Common myeloid progenitor, CD34-positive (primary cell): Measurements from ENCODE around the gene FABP6.
"Not testable (repeated sequence)": the region's sequence is repeated elsewhere in the genome, so short reads cannot be mapped to it uniquely, and the experiment has no call there.

Experiments used
- CTCF ChIA-PET: fragments of 350-600 bp; sonication (Branson Sonifier 250); formaldehyde crosslinking; loops from one replicate; lab custom pipeline; 2021; ENCODE audit warnings: antibody characterized with exemption; lab: Charles Lee
- POLR2A ChIA-PET: fragments of 350-600 bp; sonication (Branson Sonifier 250); formaldehyde crosslinking; loops from one replicate; lab custom pipeline; 2021; ENCODE audit warnings: antibody characterized with exemption; lab: Charles Lee
- DNase-seq, 3 donors: peaks; one replicate each; pipeline versions ENCODE4 v3.0.0 to v3.0.0-alpha.2; 2013
- H3K27ac ChIP-seq, 2 experiments: 1 replicate in 1 of 2; 2 replicates in 1 of 2; pipeline ENCODE4 v1.7.0; 2013; ENCODE audit warnings: inconsistent platforms in 2 of 2, low read length in 2 of 2, mild to moderate bottlenecking in 2 of 2, low read depth in 1 of 2, moderate library complexity in 1 of 2; ENCODE audit not compliant: severe bottlenecking in 2 of 2, insufficient read depth in 1 of 2, poor library complexity in 1 of 2
- H3K27me3 ChIP-seq, 5 experiments: replicated peaks in 2 of 5; 1 replicate in 3 of 5; 2 replicates in 2 of 5; pipeline versions ENCODE4 v1.6.1 to v1.7.0; 2013; ENCODE audit warnings: low read length in 4 of 5, mild to moderate bottlenecking in 2 of 5, moderate library complexity in 2 of 5, inconsistent platforms in 1 of 5; ENCODE audit not compliant: insufficient read depth in 5 of 5, control insufficient read depth in 4 of 5
- H3K36me3 ChIP-seq, 4 experiments: 1 replicate in 2 of 4; 2 replicates in 2 of 4; pipeline versions ENCODE4 v1.6.1 to v1.7.0; 2013; ENCODE audit warnings: low read length in 3 of 4, control low read depth in 1 of 4, mild to moderate bottlenecking in 1 of 4; ENCODE audit not compliant: control insufficient read depth in 4 of 4, insufficient read depth in 4 of 4
- H3K4me1 ChIP-seq, 4 experiments: 1 replicate in 3 of 4; 2 replicates in 1 of 4; pipeline versions ENCODE4 v1.6.1 to v1.7.1; 2013; ENCODE audit warnings: low read length in 3 of 4, mild to moderate bottlenecking in 3 of 4, control low read depth in 1 of 4, inconsistent platforms in 1 of 4, moderate library complexity in 1 of 4; ENCODE audit not compliant: control insufficient read depth in 4 of 4, insufficient read depth in 4 of 4; ENCODE audit errors: control extremely low read depth in 1 of 4
- H3K4me3 ChIP-seq, 7 experiments: 1 replicate in 4 of 7; 2 replicates in 3 of 7; pipeline versions ENCODE4 v1.5.1 to v1.7.0; 2013; ENCODE audit warnings: mild to moderate bottlenecking in 7 of 7, low read length in 6 of 7, moderate library complexity in 6 of 7, inconsistent platforms in 2 of 7, low read depth in 2 of 7, control low read depth in 1 of 7; ENCODE audit not compliant: insufficient read depth in 4 of 7, control insufficient read depth in 1 of 7; ENCODE audit errors: extremely low read depth in 1 of 7
- H3K9me3 ChIP-seq, 5 experiments: 1 replicate in 4 of 5; 2 replicates in 1 of 5; pipeline versions ENCODE4 v1.6.1 to v1.7.1; 2013; ENCODE audit warnings: low read length in 4 of 5, mild to moderate bottlenecking in 2 of 5, inconsistent platforms in 1 of 5, low read depth in 1 of 5, moderate library complexity in 1 of 5; ENCODE audit not compliant: control insufficient read depth in 4 of 5, insufficient read depth in 2 of 5; ENCODE audit errors: control extremely low read depth in 1 of 5
- WGBS: methylation state at CpG from one replicate; pipeline ENCODE4 v1.1.5; 2013; ENCODE audit not compliant: insufficient coverage; 5-methylcytosine and 5-hydroxymethylcytosine counted together

The FABP6 gene

DNA sequence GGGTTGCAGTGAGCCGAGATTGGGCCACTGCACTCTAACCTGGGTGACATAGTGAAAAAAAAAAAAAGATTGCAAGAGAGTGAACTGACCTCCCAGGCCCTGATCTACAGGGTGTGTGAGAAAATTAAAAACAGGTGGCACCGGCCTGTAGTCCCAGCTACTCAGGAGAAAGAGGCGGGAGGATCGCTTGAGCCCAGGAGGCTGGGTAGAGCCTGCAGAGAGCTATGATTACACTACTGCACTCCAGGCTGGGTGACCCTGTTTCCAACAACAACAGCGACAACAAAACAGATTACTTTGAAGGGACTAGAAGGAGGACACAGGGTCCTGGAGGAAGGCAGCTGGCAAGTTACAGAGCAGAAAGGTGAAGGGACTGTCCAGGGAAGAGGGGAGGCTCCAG, 42.2 kb upstream of the FABP6 start:
- 91% methylated on average over 2 of the region's 5 CpGs for WGBS
- DNase-seq = no peak
- H3K36me3 ChIP-seq = no peaks in the 10 kb centered on the region
- H3K4me1 ChIP-seq = peaks cover 0 to 13% (median 3%) of the 10 kb centered on the region in 4 experiments
- ChIA-PET POLR2A (no interaction called here), CTCF (interaction anchor here (0.8 to 1.6 kb wide), 3 partner anchors 9 to 21 kb away, joined by 3 to 5 read pairs (median 4); no protein-coding TSS in a partner anchor)
- peaks cover 0 to 3% (median 0%) of the 10 kb centered on the region in 5 experiments for H3K9me3 ChIP-seq
- no peak overlapping the region for H3K4me3 ChIP-seq
- H3K27ac ChIP-seq = no peak overlapping the region
- no peaks in the 10 kb centered on the region for H3K27me3 ChIP-seq

GRCh38 chr5:160188141-160189015, 40.9 kb upstream of the FABP6 start:
- WGBS = 8% methylated on average over 36 of the region's 40 CpGs
- DNase-seq = peak; percentile 25 to 49 (median 42)
- H3K36me3 ChIP-seq = no peaks in the 10 kb centered on the region
- ChIA-PET CTCF (interaction anchor here (1.2 to 2.6 kb wide), 7 partner anchors 9 to 203 kb away, joined by 3 to 8 read pairs (median 5); no protein-coding TSS in a partner anchor), POLR2A (interaction anchor here (0.6 kb wide), 1 partner anchor 123 kb away, joined by 3 read pairs; no protein-coding TSS in a partner anchor)
- H3K27me3 ChIP-seq = no peaks in the 10 kb centered on the region
- H3K4me1 ChIP-seq = peaks cover 0 to 13% (median 3%) of the 10 kb centered on the region in 4 experiments
- no peak overlapping the region for H3K27ac ChIP-seq
- H3K9me3 ChIP-seq = peaks cover 0 to 3% (median 0%) of the 10 kb centered on the region in 5 experiments
- peak overlapping the region; percentile 17 to 77 (median 54) for H3K4me3 ChIP-seq

GRCh38 chr5:160192424-160192823, 36.9 kb upstream of the FABP6 start:
- 99% methylated on average over 7 of the region's 7 CpGs for WGBS
- H3K27ac ChIP-seq = no peak overlapping the region
- ChIA-PET POLR2A (no interaction called here), CTCF (no interaction called here)
- no peaks in the 10 kb centered on the region for H3K9me3 ChIP-seq
- no peak overlapping the region for H3K4me3 ChIP-seq
- DNase-seq = no peak
- H3K27me3 ChIP-seq = no peaks in the 10 kb centered on the region
- peaks cover 0 to 7% (median 4%) of the 10 kb centered on the region in 4 experiments for H3K4me1 ChIP-seq
- no peaks in the 10 kb centered on the region for H3K36me3 ChIP-seq

DNA sequence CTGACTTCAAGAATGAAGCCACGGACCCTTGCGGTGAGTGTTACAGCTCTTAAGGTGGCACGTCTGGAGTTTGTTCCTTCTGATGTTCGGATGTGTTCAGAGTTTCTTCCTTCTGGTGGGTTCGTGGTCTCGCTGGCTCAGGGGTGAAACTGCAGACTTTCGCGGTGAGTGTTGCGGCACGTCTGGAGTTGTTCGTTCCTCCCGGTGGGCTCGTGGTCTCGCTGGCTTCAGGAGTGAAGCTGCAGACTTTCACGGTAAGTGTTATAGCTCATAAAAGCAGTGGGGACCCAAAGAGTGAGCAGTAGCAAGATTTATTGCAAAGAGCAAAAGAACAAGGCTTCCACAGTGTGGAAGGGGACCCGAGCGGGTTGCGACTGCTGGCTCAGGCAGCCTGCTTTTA, 36.2 kb upstream of the FABP6 start:
- H3K27me3 ChIP-seq, H3K36me3 ChIP-seq, H3K4me3 ChIP-seq, POLR2A ChIA-PET, H3K27ac ChIP-seq, H3K9me3 ChIP-seq, CTCF ChIA-PET: not testable (repeated sequence)
- peaks cover 0 to 13% (median 9%) of the 10 kb centered on the region in 4 experiments for H3K4me1 ChIP-seq
- WGBS = 60% methylated on average over 13 of the region's 18 CpGs
- peak in 2 of 3 donors; percentile 20 to 29 for DNase-seq

DNA sequence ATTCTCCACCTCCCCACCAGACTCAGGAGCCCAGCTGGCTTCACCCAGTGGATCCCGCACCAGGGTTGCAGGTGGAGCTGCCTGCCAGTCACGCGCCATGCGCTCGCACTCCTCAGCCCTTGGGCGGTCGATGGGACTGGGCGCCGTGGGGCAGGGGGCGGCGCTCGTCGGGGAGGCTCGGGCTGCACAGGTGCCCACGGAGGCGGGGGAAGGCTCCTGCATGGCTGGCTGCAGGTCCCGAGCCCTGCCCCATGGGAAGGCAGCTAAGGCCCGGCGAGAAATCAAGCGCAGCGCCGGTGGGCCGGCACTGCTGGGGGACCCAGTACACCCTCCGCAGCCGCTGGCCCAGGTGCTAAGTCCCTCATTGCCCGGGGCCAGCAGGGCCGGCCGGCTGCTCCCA, 35.5 kb upstream of the FABP6 start:
- H3K27me3 ChIP-seq, H3K9me3 ChIP-seq, H3K36me3 ChIP-seq, H3K27ac ChIP-seq, DNase-seq, H3K4me3 ChIP-seq, POLR2A ChIA-PET: not testable (repeated sequence)
- 98% methylated on average over 22 of the region's 28 CpGs for WGBS
- peaks cover 0 to 16% (median 15%) of the 10 kb centered on the region in 4 experiments for H3K4me1 ChIP-seq
- CTCF ChIA-PET = interaction anchor here (1.1 kb wide), 1 partner anchor 10 kb away, joined by 4 read pairs; no protein-coding TSS in a partner anchor

DNA sequence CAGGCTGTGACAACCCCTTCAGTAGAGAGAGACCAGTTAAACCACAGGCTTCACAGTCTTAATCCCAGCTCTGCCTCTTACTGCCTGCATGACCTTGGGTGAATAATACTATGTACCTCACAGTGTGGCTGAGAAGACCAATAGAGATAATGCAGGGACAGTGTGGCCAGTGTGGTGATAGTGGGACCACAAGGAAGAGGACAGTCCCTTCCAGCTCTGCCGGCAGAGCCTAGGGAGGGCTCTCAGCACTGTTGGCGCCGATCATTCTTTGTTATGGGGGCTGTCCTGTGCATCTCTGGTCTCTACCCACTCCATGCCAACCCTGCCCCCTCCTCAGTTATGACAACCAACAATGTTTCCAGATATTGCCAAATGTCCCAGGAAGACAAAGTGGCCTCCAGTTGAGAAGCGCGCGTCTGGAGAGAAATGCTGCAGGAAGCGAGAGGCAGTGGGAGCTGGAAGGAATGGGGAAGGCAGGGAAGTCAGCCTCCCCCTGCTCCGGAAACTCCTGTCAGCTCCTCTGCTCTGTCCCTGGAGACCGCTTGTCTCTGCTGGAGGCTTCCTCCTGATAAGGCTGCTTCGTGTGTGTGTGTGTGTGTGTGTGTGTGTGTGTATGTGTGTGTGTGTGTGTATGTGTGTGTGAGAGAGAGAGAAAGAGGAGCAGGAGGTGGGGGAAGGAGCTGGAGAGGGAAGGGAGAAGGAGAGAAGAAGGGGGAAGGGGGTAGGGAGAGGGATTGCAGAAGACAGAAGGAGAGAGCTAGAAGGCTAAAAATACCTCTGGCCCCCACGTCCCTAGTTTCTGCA, 31.8 kb upstream of the FABP6 start:
- CTCF ChIA-PET = interaction anchor here (0.7 to 6.1 kb wide), 10 partner anchors 10 to 186 kb away, joined by 3 to 85 read pairs (median 4); no protein-coding TSS in a partner anchor
- POLR2A ChIA-PET = interaction anchor here (0.6 to 1.0 kb wide), 3 partner anchors 13 to 145 kb away, joined by 3 to 4 read pairs (median 3); no protein-coding TSS in a partner anchor

More for the DNA sequence above, 31.8 kb upstream of the FABP6 start:
- Histone ChIP-seq H3K4me3 (peak overlapping the region in 2 of 7 experiments; percentile 7 to 36), H3K4me1 (peaks cover 0 to 26% (median 24%) of the 10 kb centered on the region in 4 experiments), H3K27me3 (no peaks in the 10 kb centered on the region), H3K9me3 (no peaks in the 10 kb centered on the region), H3K36me3 (no peaks in the 10 kb centered on the region), H3K27ac (peak overlapping the region in 1 of 2 experiments; percentile 10)
- WGBS = 32% methylated on average over 6 of the region's 11 CpGs
- DNase-seq = peak; percentile 17 to 63 (median 53)
